AG09319 (cell line): ENCODE measurements around the gene SIPA1L3.
"Not testable (repeated sequence)": the region's sequence is repeated elsewhere in the genome, so short reads cannot be mapped to it uniquely, and the experiment has no call there.

ENCODE experiments used
- DNase-seq: peaks from one replicate; pipeline ENCODE4 v3.0.0-alpha.2; 2010; ENCODE audit warnings: low read depth; ENCODE audit errors: extremely low read depth
- CTCF ChIP-seq: IDR thresholded peaks from 2 replicates; pipeline ENCODE4 v1.5.1; 2011; ENCODE audit warnings: low read depth, mild to moderate bottlenecking, inconsistent platforms, low read length, moderate library complexity

Gene SIPA1L3

GRCh38 chr19:38068826-38069225, 161.8 kb downstream of the SIPA1L3 start:
- no peak for DNase-seq
- TF ChIP-seq CTCF = no peak

- DNase-seq = peak; percentile 3
- TF ChIP-seq CTCF = no peak
These were observed 163.6 kb downstream of the SIPA1L3 start for GRCh38 chr19:38070573-38070972.

GRCh38 chr19:38071054-38071453, 164.0 kb downstream of the SIPA1L3 start:
- not testable (repeated sequence) for DNase-seq

GRCh38 chr19:38071647-38072046, 164.6 kb downstream of the SIPA1L3 start:
- no peak for DNase-seq
- TF ChIP-seq CTCF = no peak

- no peak for DNase-seq
- TF ChIP-seq CTCF = no peak
These were observed 166.1 kb downstream of the SIPA1L3 start for GRCh38 chr19:38072776-38073750.

GRCh38 chr19:38073841-38074685, 167.1 kb downstream of the SIPA1L3 start:
- no peak for DNase-seq
- TF ChIP-seq CTCF = no peak

- DNase-seq = no peak
- no peak for TF ChIP-seq CTCF
These were observed 169.3 kb downstream of the SIPA1L3 start for GRCh38 chr19:38076337-38076736.
